Stimulated activated CD4-positive, alpha-beta T cell treated with anti-CD3 and anti-CD28 coated beads, Interleukin-15, amount 100 ng/mL, for 48 hours (primary cell): Measurements from ENCODE around the gene SLC7A1.

Source experiments
- DNase-seq, 2 donors: peaks; one replicate each; pipeline ENCODE4 v3.0.0-alpha.2; 2020; ENCODE audit warnings: low read depth in 2 of 2

Gene SLC7A1

GRCh38 chr13:29561918-29562317 is 33.6 kb downstream of the SLC7A1 start:
- DNase-seq, result no peak

GRCh38 chr13:29556742-29557141 is 38.7 kb downstream of the SLC7A1 start:
- DNase-seq, result no peak

GRCh38 chr13:29551214-29551613 is 44.3 kb downstream of the SLC7A1 start:
- DNase-seq, result no peak

- DNase-seq, result no peak
Measured at GRCh38 chr13:29550430-29550988, 45.0 kb downstream of the SLC7A1 start.

GRCh38 chr13:29548722-29549121 is 46.8 kb downstream of the SLC7A1 start:
- DNase-seq, result no peak

- no peak for DNase-seq
Measured at GRCh38 chr13:29547153-29547552, 48.3 kb downstream of the SLC7A1 start.

- DNase-seq, result no peak
Measured at GRCh38 chr13:29546662-29547061, 48.8 kb downstream of the SLC7A1 start.

GRCh38 chr13:29545988-29546387 is 49.5 kb downstream of the SLC7A1 start:
- DNase-seq, result no peak

- DNase-seq, result peak; percentile 57 to 74
Measured at GRCh38 chr13:29543230-29544215, 52.0 kb downstream of the SLC7A1 start.

GRCh38 chr13:29542381-29542780 is 53.1 kb downstream of the SLC7A1 start:
- DNase-seq, result no peak

- no peak for DNase-seq
Measured at GRCh38 chr13:29541400-29541799, 54.1 kb downstream of the SLC7A1 start.

- DNase-seq, result no peak
Measured at GRCh38 chr13:29540799-29541198, 54.7 kb downstream of the SLC7A1 start.

GRCh38 chr13:29540334-29540733 is 55.2 kb downstream of the SLC7A1 start:
- no peak for DNase-seq

- DNase-seq, result no peak
Measured at GRCh38 chr13:29539856-29540255, 55.6 kb downstream of the SLC7A1 start.

GRCh38 chr13:29538652-29539040 is 56.8 kb downstream of the SLC7A1 start:
- no peak for DNase-seq

GRCh38 chr13:29537736-29538651 is 57.5 kb downstream of the SLC7A1 start:
- DNase-seq, result no peak

- no peak for DNase-seq
Measured at GRCh38 chr13:29536853-29537252, 58.6 kb downstream of the SLC7A1 start.

GRCh38 chr13:29535663-29536655 is 59.5 kb downstream of the SLC7A1 start:
- no peak for DNase-seq

GRCh38 chr13:29534083-29534482 is 61.4 kb downstream of the SLC7A1 start:
- no peak for DNase-seq

GRCh38 chr13:29532821-29533220 is 62.7 kb downstream of the SLC7A1 start:
- DNase-seq, result no peak

GRCh38 chr13:29532116-29532515 is 63.4 kb downstream of the SLC7A1 start:
- DNase-seq, result no peak
